ENCODE results near the gene HTR1B.

DNA sequence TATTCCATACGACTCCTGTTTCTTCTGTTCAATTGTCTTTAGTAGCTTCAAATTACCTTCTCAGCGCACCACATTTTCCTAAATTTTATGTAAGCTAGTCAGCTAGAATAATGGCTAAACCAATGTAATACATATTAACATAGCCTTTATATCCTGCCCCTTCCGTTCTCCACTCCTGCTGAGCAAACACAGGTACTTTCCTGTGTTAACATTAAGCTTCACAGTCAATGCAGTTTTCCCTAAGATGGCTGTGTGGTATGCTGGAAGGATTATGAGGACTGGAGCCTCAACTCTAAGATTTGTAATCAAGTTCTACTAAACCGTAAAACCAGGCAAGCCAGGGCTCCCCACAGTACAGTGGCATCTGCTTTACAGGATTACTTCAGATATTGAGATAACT lies 29.4 kb downstream of the HTR1B start:
- TF ChIP-seq EZH2 (IDR thresholded peaks at IDR 0.05; ENCODE audit: insufficient read depth, poor library complexity, severe bottlenecking), result no peak
- no peak for TF ChIP-seq EZH2phosphoT487 (IDR thresholded peaks at IDR 0.05; ENCODE audit: insufficient read depth, low read depth)

Measured in GM23248 (cell line).